ENCODE measurements around the gene PHACTR1.

PHACTR1 gene

GRCh38 chr6:13274707-13275434, 558.3 kb downstream of the PHACTR1 start:
- no peak for DNase-seq (ENCODE audit: low read depth)
- H3K4me3 ChIP-seq (ENCODE audit: low read depth, low read length): peak overlapping the region; percentile 80
- TF ChIP-seq CTCF (IDR thresholded peaks at IDR 0.05; ENCODE audit: insufficient read depth, low read depth, low read length, missing control alignments): no peak

GRCh38 chr6:13275435-13275989, 558.9 kb downstream of the PHACTR1 start:
- peak overlapping the region; percentile 80 for H3K4me3 ChIP-seq (ENCODE audit: low read depth, low read length)
- no peak for DNase-seq (ENCODE audit: low read depth)
- no peak for TF ChIP-seq CTCF (IDR thresholded peaks at IDR 0.05; ENCODE audit: insufficient read depth, low read depth, low read length, missing control alignments)

GRCh38 chr6:13277231-13277630, 560.7 kb downstream of the PHACTR1 start:
- DNase-seq (ENCODE audit: low read depth): no peak
- TF ChIP-seq CTCF (IDR thresholded peaks at IDR 0.05; ENCODE audit: insufficient read depth, low read depth, low read length, missing control alignments): no peak
- no peak overlapping the region for H3K4me3 ChIP-seq (ENCODE audit: low read depth, low read length)

GRCh38 chr6:13278164-13278563, 561.6 kb downstream of the PHACTR1 start:
- TF ChIP-seq CTCF (IDR thresholded peaks at IDR 0.05; ENCODE audit: insufficient read depth, low read depth, low read length, missing control alignments): peak; percentile 38
- no peak overlapping the region for H3K4me3 ChIP-seq (ENCODE audit: low read depth, low read length)
- DNase-seq (ENCODE audit: low read depth): peak; percentile 48

- no peak for TF ChIP-seq CTCF (IDR thresholded peaks at IDR 0.05; ENCODE audit: insufficient read depth, low read depth, low read length, missing control alignments)
- H3K4me3 ChIP-seq (ENCODE audit: low read depth, low read length): no peak overlapping the region
- no peak for DNase-seq (ENCODE audit: low read depth)
These were observed 562.4 kb downstream of the PHACTR1 start for GRCh38 chr6:13278991-13279390.

GRCh38 chr6:13280254-13280653, 563.7 kb downstream of the PHACTR1 start:
- no peak for DNase-seq (ENCODE audit: low read depth)
- TF ChIP-seq CTCF (IDR thresholded peaks at IDR 0.05; ENCODE audit: insufficient read depth, low read depth, low read length, missing control alignments): no peak
- H3K4me3 ChIP-seq (ENCODE audit: low read depth, low read length): no peak overlapping the region

- no peak overlapping the region for H3K4me3 ChIP-seq (ENCODE audit: low read depth, low read length)
- no peak for DNase-seq (ENCODE audit: low read depth)
- TF ChIP-seq CTCF (IDR thresholded peaks at IDR 0.05; ENCODE audit: insufficient read depth, low read depth, low read length, missing control alignments): no peak
These were observed 565.1 kb downstream of the PHACTR1 start for GRCh38 chr6:13281686-13282085.

Data from GM12865 (cell line).